HepG2 (cell line): ENCODE data around the gene TAMM41. TPM values are rescaled to one million over a fixed set of nuclear protein-coding genes. Genes with fewer than 3 reads are reported as not detected.

Experiments
- CREM ChIP-seq, 2 experiments: sonication (generic) in 1 of 2; formaldehyde crosslinking in 1 of 2; IDR thresholded peaks; 2 replicates each; pipeline versions ENCODE4 v1.4.0 to v1.6.1; 2016 to 2020; ENCODE audit warnings: antibody characterized with exemption in 1 of 2, mild to moderate bottlenecking in 1 of 2, missing genetic modification reagents in 1 of 2
- DMAP1 ChIP-seq: IDR thresholded peaks from 2 replicates; pipeline ENCODE4 v1.6.1; 2016
- RNF2 ChIP-seq: fragments of 450-650 bp; conservative IDR thresholded peaks from 2 replicates; pipeline ENCODE4 v1.6.1; 2016; ENCODE audit warnings: low read depth
- ZFY ChIP-seq: sonication (generic); formaldehyde crosslinking; IDR thresholded peaks from 2 replicates; pipeline ENCODE4 v1.4.0; 2020; ENCODE audit warnings: missing genetic modification reagents
- ZNF737 ChIP-seq: sonication (generic); formaldehyde crosslinking; IDR thresholded peaks from 2 replicates; pipeline ENCODE4 v1.5.0; 2020; ENCODE audit warnings: missing genetic modification reagents, mild to moderate bottlenecking, borderline replicate concordance
- polyA plus RNA-seq, 8 experiments: library from polyadenylated mRNA; depleted of rRNA in 3 of 8; stranded (reverse) in 7 of 8; unstranded in 1 of 8; fragments of >200 nt; fragmentation: Illumina TruSeq in 4 of 8; extraction: Trizol in 4 of 8; gene quantifications; 2 replicates each; pipeline versions ENCODE4 v1.2.1 to v1.2.3, GENCODE V29; 2011 to 2016; ENCODE audit warnings: low read depth in 4 of 8, missing spikeins in 1 of 8, mixed read lengths in 1 of 8; ENCODE audit not compliant: insufficient read depth in 1 of 8
- total RNA-seq, 5 experiments: library from RNA; depleted of rRNA; stranded (reverse); fragments of >200 nt; fragmentation: Illumina TruSeq; extraction: Trizol; gene quantifications; 2 replicates each; pipeline ENCODE4 v1.2.3, GENCODE V29; 2016; ENCODE audit warnings: low read depth in 1 of 5
- TF ChIP-seq, protein P1 (sequence below): sonication (generic); formaldehyde crosslinking; IDR thresholded peaks from 2 replicates; pipeline ENCODE4 v1.8.1; 2023; ENCODE audit warnings: mild to moderate bottlenecking, missing genetic modification reagents
- TF ChIP-seq, protein P2 (sequence below): sonication (generic); formaldehyde crosslinking; IDR thresholded peaks from 2 replicates; pipeline ENCODE4 v1.5.0; 2020; ENCODE audit warnings: mild to moderate bottlenecking, missing genetic modification reagents, borderline replicate concordance
- TF ChIP-seq, protein P3 (sequence below): sonication (generic); formaldehyde crosslinking; IDR thresholded peaks from 2 replicates; pipeline ENCODE4 v1.4.0; 2020; ENCODE audit warnings: missing genetic modification reagents

The TAMM41 gene
- total and polyA plus RNA-seq, 2 of the 13 experiments (the other 11 are each of a cell fraction or from before 2014, with no cell fraction given), result 9.9 to 12.2 TPM

DNA sequence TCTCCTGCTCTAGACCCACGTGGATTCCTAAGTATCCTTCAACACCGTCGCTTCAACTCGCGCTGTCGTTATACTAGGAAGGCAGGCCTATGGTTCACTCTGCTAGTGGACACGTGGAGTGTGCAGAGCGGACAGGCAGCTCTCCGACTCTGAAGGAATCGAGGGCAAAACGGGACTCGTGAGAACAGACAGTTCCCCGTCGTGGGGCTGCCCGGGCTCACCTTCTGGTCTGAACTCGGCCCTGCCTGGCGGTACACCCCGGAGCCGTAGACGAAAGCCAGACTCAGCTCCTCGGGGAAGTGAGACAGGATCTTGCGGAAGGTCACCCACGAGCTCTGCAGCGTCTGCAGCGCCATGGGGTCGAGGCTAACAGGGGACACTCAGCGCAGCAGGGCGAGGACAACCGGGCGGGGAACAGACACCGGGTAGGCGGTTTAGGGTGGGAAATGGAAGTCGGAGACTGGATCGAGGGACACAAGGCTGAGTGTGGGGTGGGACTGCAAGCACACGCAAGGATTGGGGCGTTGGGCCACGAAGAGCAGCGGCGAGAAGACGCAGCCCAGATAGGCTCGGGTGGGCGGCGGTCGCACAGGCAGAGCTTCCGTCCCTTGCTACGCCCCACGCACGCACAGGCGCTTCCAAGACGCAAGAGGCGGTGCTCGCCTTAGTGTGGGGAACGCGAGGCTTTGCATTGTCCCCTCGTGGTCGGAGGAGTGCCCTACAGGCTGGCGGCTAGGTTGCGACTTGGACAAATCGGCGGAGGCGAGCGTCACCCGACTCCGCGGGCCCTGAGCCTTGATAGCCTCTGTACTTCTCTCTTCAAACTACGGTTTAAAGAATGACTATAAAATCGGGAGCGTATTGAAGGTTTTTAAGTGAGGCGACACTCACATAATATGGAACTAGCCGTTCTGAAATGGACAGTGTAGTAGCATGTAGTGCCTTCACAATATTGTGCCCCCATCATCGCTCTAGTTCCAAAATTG, at the start of gene TAMM41 (continued):
- peak; percentile 92 for TF ChIP-seq ZNF737 (CRISPR knock-in tag)
- TF ChIP-seq DMAP1 (CRISPR knock-in tag), result peak; percentile 88; the same call in 1 of the 2 replicates
- peak; percentile 68; the same call in 1 of the 2 replicates for TF ChIP-seq CREM (IDR thresholded peaks at IDR 0.05)
- TF ChIP-seq CREM (CRISPR knock-in tag; IDR thresholded peaks at IDR 0.05), result no peak
- TF ChIP-seq, protein P1, sequence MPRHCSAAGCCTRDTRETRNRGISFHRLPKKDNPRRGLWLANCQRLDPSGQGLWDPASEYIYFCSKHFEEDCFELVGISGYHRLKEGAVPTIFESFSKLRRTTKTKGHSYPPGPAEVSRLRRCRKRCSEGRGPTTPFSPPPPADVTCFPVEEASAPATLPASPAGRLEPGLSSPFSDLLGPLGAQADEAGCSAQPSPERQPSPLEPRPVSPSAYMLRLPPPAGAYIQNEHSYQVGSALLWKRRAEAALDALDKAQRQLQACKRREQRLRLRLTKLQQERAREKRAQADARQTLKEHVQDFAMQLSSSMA (CRISPR knock-in tag), result 0 out of 2 replicates have a peak, but pooled peaks have one; percentile 60
- peak; percentile 46 for TF ChIP-seq RNF2
- TF ChIP-seq, protein P2, sequence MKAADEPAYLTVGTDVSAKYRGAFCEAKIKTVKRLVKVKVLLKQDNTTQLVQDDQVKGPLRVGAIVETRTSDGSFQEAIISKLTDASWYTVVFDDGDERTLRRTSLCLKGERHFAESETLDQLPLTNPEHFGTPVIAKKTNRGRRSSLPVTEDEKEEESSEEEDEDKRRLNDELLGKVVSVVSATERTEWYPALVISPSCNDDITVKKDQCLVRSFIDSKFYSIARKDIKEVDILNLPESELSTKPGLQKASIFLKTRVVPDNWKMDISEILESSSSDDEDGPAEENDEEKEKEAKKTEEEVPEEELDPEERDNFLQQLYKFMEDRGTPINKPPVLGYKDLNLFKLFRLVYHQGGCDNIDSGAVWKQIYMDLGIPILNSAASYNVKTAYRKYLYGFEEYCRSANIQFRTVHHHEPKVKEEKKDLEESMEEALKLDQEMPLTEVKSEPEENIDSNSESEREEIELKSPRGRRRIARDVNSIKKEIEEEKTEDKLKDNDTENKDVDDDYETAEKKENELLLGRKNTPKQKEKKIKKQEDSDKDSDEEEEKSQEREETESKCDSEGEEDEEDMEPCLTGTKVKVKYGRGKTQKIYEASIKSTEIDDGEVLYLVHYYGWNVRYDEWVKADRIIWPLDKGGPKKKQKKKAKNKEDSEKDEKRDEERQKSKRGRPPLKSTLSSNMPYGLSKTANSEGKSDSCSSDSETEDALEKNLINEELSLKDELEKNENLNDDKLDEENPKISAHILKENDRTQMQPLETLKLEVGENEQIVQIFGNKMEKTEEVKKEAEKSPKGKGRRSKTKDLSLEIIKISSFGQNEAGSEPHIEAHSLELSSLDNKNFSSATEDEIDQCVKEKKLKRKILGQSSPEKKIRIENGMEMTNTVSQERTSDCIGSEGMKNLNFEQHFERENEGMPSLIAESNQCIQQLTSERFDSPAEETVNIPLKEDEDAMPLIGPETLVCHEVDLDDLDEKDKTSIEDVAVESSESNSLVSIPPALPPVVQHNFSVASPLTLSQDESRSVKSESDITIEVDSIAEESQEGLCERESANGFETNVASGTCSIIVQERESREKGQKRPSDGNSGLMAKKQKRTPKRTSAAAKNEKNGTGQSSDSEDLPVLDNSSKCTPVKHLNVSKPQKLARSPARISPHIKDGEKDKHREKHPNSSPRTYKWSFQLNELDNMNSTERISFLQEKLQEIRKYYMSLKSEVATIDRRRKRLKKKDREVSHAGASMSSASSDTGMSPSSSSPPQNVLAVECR (CRISPR knock-in tag), result peak; percentile 95
- TF ChIP-seq, protein P3, sequence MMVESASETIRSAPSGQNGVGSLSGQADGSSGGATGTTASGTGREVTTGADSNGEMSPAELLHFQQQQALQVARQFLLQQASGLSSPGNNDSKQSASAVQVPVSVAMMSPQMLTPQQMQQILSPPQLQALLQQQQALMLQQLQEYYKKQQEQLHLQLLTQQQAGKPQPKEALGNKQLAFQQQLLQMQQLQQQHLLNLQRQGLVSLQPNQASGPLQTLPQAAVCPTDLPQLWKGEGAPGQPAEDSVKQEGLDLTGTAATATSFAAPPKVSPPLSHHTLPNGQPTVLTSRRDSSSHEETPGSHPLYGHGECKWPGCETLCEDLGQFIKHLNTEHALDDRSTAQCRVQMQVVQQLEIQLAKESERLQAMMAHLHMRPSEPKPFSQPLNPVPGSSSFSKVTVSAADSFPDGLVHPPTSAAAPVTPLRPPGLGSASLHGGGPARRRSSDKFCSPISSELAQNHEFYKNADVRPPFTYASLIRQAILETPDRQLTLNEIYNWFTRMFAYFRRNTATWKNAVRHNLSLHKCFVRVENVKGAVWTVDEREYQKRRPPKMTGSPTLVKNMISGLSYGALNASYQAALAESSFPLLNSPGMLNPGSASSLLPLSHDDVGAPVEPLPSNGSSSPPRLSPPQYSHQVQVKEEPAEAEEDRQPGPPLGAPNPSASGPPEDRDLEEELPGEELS, result peak; percentile 37; the same call in 1 of the 2 replicates
- TF ChIP-seq ZFY (CRISPR knock-in tag), result peak; percentile 83
